ENCODE results near the gene ENAH. TPM values are rescaled to one million over a fixed set of nuclear protein-coding genes. Genes with fewer than 3 reads are reported as not detected.
A peak's percentile ranks its signal among the peaks of the same experiment; 100 is the strongest.

The ENAH gene
- total RNA-seq, 1 donor from 2014 or later: 749 TPM

DNA sequence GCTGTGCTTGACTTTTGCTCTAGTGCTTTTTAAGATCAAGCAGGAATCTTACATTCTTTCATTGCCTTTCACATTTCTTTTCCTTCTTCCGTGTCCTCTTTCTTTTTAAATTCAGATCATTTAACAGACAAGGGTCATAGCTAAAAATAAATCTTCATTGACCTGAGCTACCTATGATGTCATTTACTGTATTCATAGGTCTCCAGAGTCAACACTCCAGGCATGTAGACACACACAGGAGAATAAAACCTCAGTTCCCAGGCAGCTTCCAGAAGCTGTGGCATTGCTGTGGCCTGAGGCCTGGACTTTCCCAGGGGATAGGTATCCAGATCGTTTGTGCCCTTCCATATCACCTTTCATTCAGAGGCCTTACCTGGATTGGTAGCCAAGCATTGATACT, 38.5 kb upstream of the ENAH start:
- Mint-ChIP-seq H3K9me3 (ENCODE audit: unreplicated experiment) (peaks cover 3% of the 10 kb centered on the region), H3K4me1 (ENCODE audit: low read depth, unreplicated experiment) (peaks cover 44% of the 10 kb centered on the region), H3K4me3 (ENCODE audit: unreplicated experiment) (peak overlapping the region; percentile 31), H3K27me3 (ENCODE audit: low read depth, unreplicated experiment) (no peaks in the 10 kb centered on the region), H3K36me3 (ENCODE audit: low read depth, unreplicated experiment) (peaks cover 1% of the 10 kb centered on the region), H3K27ac (ENCODE audit: unreplicated experiment) (peak overlapping the region; percentile 100)
- no peak for TF ChIP-seq EZH2 (IDR thresholded peaks at IDR 0.05; ENCODE audit: insufficient read depth, low read length)
- TF ChIP-seq, protein P1, sequence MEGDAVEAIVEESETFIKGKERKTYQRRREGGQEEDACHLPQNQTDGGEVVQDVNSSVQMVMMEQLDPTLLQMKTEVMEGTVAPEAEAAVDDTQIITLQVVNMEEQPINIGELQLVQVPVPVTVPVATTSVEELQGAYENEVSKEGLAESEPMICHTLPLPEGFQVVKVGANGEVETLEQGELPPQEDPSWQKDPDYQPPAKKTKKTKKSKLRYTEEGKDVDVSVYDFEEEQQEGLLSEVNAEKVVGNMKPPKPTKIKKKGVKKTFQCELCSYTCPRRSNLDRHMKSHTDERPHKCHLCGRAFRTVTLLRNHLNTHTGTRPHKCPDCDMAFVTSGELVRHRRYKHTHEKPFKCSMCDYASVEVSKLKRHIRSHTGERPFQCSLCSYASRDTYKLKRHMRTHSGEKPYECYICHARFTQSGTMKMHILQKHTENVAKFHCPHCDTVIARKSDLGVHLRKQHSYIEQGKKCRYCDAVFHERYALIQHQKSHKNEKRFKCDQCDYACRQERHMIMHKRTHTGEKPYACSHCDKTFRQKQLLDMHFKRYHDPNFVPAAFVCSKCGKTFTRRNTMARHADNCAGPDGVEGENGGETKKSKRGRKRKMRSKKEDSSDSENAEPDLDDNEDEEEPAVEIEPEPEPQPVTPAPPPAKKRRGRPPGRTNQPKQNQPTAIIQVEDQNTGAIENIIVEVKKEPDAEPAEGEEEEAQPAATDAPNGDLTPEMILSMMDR (IDR thresholded peaks at IDR 0.05; ENCODE audit: insufficient read depth, low read depth, low read length): no peak
- Histone ChIP-seq H2AFZ (ENCODE audit: low read depth, low read length) (no peak overlapping the region), H4K20me1 (ENCODE audit: insufficient read depth, low read length) (no peaks in the 10 kb centered on the region), H3K36me3 (ENCODE audit: insufficient read depth, low read length) (no peaks in the 10 kb centered on the region), H3K9me3 (ENCODE audit: insufficient read depth, low read depth, low read length) (no peaks in the 10 kb centered on the region), H3K9ac (ENCODE audit: low read length) (peak overlapping the region; percentile 73), H3K79me2 (ENCODE audit: insufficient read depth, low read length) (no peaks in the 10 kb centered on the region), H3K27me3 (ENCODE audit: insufficient read depth, low read length) (no peaks in the 10 kb centered on the region), H3K4me2 (ENCODE audit: low read length) (peak overlapping the region; percentile 68), H3K4me3 (ENCODE audit: insufficient read depth, low read depth, low read length) (no peak overlapping the region), H3K27ac (ENCODE audit: low read depth, low read length) (peak overlapping the region; percentile 80), H3K4me1 (ENCODE audit: insufficient read depth, low read length) (peaks cover 26% of the 10 kb centered on the region)
- FAIRE-seq (no peak), DNase-seq (ENCODE audit: low read depth) (peak; percentile 86)

DNA sequence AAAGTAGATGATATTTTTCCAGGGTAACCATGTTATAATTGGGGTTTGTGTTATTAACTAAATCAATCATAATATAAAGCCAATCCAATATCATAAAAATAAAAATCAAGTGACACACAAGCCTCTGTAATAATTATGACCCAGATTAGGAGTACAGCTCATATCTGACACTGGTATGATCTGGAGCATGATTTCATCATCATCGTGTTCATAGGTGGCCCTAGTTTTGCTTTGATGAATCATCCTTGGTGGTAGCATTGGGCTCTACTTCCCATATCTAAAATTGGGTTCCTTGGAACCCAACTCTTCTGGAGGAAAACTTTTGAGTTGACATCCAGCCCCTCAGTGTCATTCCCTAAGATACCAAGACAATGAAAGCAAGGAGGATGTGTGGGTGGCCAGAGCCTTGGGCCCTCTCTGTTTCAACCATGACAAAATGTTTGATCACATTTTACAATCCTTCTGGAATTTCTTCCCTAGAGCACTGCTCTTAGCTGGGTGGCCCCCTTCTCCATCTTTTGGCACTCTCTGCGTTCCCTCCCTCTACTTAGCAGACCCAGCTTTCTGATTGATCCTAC, 37.0 kb upstream of the ENAH start:
- no peak for FAIRE-seq
- H3K27ac Mint-ChIP-seq (ENCODE audit: unreplicated experiment): peak overlapping the region; percentile 100

DNA sequence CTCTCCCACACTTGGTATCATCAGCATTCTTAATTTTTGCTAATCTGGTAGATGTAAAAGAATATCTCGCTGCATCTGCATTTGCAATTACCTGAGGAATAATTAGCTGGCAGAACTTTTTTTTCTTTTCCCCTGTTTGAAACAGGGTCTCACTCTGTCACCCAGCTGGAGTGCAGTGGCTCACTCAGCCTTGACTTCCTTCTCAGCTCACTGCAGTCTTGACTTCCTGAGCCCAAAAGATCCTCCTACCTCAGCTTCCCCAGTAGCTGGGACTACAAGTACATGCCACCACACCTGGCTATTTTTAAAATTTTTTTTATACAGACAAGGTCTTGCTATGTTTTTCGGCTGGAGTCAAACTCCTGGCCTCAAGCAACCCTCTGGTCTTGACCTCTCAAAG, 35.4 kb upstream of the ENAH start:
- no peaks in the 10 kb centered on the region for H3K36me3 Mint-ChIP-seq (ENCODE audit: low read depth, unreplicated experiment)
- H3K27ac Mint-ChIP-seq (ENCODE audit: unreplicated experiment): no peak overlapping the region
- Histone ChIP-seq H3K9ac (ENCODE audit: low read length) (no peak overlapping the region), H2AFZ (ENCODE audit: low read depth, low read length) (no peak overlapping the region), H3K36me3 (ENCODE audit: insufficient read depth, low read length) (no peaks in the 10 kb centered on the region), H3K79me2 (ENCODE audit: insufficient read depth, low read length) (no peaks in the 10 kb centered on the region), H3K27me3 (ENCODE audit: insufficient read depth, low read length) (no peaks in the 10 kb centered on the region), H3K4me1 (ENCODE audit: insufficient read depth, low read length) (peaks cover 20% of the 10 kb centered on the region), H3K4me3 (ENCODE audit: insufficient read depth, low read depth, low read length) (no peak overlapping the region), H3K4me2 (ENCODE audit: low read length) (no peak overlapping the region), H3K9me3 (ENCODE audit: insufficient read depth, low read depth, low read length) (no peaks in the 10 kb centered on the region), H4K20me1 (ENCODE audit: insufficient read depth, low read length) (no peaks in the 10 kb centered on the region), H3K27ac (ENCODE audit: low read depth, low read length) (no peak overlapping the region)
- peaks cover 44% of the 10 kb centered on the region for H3K4me1 Mint-ChIP-seq (ENCODE audit: low read depth, unreplicated experiment)
- H3K9me3 Mint-ChIP-seq (ENCODE audit: unreplicated experiment): no peaks in the 10 kb centered on the region
- H3K27me3 Mint-ChIP-seq (ENCODE audit: low read depth, unreplicated experiment): peaks cover 11% of the 10 kb centered on the region
- no peak overlapping the region for H3K4me3 Mint-ChIP-seq (ENCODE audit: unreplicated experiment)
- TF ChIP-seq EZH2 (IDR thresholded peaks at IDR 0.05; ENCODE audit: insufficient read depth, low read length): no peak
- TF ChIP-seq, protein P1 (IDR thresholded peaks at IDR 0.05; ENCODE audit: insufficient read depth, low read depth, low read length): no peak
- DNase-seq (ENCODE audit: low read depth) (no peak), FAIRE-seq (no peak)

More for the DNA sequence above, 37.0 kb upstream of the ENAH start:
- Histone ChIP-seq H3K9ac (ENCODE audit: low read length) (no peak overlapping the region), H3K27me3 (ENCODE audit: insufficient read depth, low read length) (no peaks in the 10 kb centered on the region), H3K4me3 (ENCODE audit: insufficient read depth, low read depth, low read length) (no peak overlapping the region), H3K27ac (ENCODE audit: low read depth, low read length) (no peak overlapping the region), H4K20me1 (ENCODE audit: insufficient read depth, low read length) (no peaks in the 10 kb centered on the region), H2AFZ (ENCODE audit: low read depth, low read length) (no peak overlapping the region), H3K36me3 (ENCODE audit: insufficient read depth, low read length) (no peaks in the 10 kb centered on the region), H3K9me3 (ENCODE audit: insufficient read depth, low read depth, low read length) (no peaks in the 10 kb centered on the region), H3K4me2 (ENCODE audit: low read length) (no peak overlapping the region), H3K79me2 (ENCODE audit: insufficient read depth, low read length) (no peaks in the 10 kb centered on the region), H3K4me1 (ENCODE audit: insufficient read depth, low read length) (peaks cover 26% of the 10 kb centered on the region)
- DNase-seq (ENCODE audit: low read depth): no peak
- peaks cover 1% of the 10 kb centered on the region for H3K36me3 Mint-ChIP-seq (ENCODE audit: low read depth, unreplicated experiment)
- H3K27me3 Mint-ChIP-seq (ENCODE audit: low read depth, unreplicated experiment): no peaks in the 10 kb centered on the region
- H3K9me3 Mint-ChIP-seq (ENCODE audit: unreplicated experiment): no peaks in the 10 kb centered on the region
- H3K4me1 Mint-ChIP-seq (ENCODE audit: low read depth, unreplicated experiment): peaks cover 50% of the 10 kb centered on the region
- no peak for TF ChIP-seq EZH2 (IDR thresholded peaks at IDR 0.05; ENCODE audit: insufficient read depth, low read length)
- TF ChIP-seq, protein P1 (IDR thresholded peaks at IDR 0.05; ENCODE audit: insufficient read depth, low read depth, low read length): no peak
- H3K4me3 Mint-ChIP-seq (ENCODE audit: unreplicated experiment): no peak overlapping the region
